Measurements from ENCODE around the gene PTPRJ. TPM values are rescaled to one million over a fixed set of nuclear protein-coding genes. Genes with fewer than 3 reads are reported as not detected.

The PTPRJ gene
- total RNA-seq, 6 experiments from 2014 or later: 12.5 to 33.0 (median 19.8) TPM

DNA sequence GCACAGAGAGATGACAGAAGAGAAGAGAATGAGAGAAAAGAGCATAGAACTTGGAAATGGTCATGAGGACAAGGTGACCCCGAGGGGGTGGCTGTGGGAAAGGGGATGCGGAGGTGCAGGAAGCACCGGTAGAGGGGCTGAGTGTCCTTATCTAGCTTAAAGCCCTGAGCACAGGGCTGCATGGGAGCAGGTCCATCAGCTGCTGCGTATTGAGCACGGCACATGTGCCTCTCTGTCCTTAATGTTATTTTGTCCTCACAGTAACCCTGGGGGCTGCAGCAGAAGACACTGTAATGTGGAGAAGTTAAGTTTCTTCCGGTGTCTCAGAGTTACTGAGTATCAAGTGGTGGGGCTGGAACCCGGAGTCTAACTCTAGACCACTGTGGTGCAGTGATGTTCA lies 141.9 kb downstream of the PTPRJ start:
- peak in 1 of 3 donors; percentile 20 for DNase-seq

DNA sequence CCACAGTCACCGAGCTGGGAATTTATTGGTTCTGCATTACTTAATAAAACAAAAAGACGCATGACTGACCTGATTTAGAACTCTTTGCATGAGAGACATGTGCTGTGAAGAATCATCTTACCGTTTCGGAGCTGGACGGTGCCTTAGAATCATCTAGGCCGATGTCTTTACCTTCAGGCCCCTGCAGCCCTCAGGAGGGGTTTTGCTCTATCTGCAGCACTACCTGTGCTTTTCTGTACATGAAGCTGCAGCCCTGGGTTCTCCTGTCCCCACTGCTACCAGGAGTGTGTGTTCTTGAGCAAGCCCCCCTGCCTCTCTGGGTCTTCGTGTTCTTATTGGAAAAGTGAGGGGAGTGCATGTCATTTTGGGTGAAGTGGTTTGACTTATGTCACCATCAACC lies 142.3 kb downstream of the PTPRJ start:
- 91% methylated on average over 6 of the region's 7 CpGs for WGBS (ENCODE audit: insufficient coverage, low coverage, low lambda C conversion rate, missing lambda C conversion rate)
- no peak for ATAC-seq
- TF ChIP-seq, protein P1, sequence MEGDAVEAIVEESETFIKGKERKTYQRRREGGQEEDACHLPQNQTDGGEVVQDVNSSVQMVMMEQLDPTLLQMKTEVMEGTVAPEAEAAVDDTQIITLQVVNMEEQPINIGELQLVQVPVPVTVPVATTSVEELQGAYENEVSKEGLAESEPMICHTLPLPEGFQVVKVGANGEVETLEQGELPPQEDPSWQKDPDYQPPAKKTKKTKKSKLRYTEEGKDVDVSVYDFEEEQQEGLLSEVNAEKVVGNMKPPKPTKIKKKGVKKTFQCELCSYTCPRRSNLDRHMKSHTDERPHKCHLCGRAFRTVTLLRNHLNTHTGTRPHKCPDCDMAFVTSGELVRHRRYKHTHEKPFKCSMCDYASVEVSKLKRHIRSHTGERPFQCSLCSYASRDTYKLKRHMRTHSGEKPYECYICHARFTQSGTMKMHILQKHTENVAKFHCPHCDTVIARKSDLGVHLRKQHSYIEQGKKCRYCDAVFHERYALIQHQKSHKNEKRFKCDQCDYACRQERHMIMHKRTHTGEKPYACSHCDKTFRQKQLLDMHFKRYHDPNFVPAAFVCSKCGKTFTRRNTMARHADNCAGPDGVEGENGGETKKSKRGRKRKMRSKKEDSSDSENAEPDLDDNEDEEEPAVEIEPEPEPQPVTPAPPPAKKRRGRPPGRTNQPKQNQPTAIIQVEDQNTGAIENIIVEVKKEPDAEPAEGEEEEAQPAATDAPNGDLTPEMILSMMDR (IDR thresholded peaks at IDR 0.05): no peak
- no peak for TF ChIP-seq POLR2A (IDR thresholded peaks at IDR 0.05)
- Histone ChIP-seq H3K27ac (no peak overlapping the region), H3K9me3 (no peaks in the 10 kb centered on the region), H3K27me3 (no peaks in the 10 kb centered on the region), H3K36me3 (peaks cover 0 to 63% (median 12%) of the 10 kb centered on the region in 4 donors), H3K4me1 (no peaks in the 10 kb centered on the region), H3K4me3 (no peak overlapping the region)
- peak in 1 of 3 donors; percentile 16 for DNase-seq
- intact Hi-C loops (cut with DNase I): no loop called here

More for the DNA sequence above, 141.9 kb downstream of the PTPRJ start:
- Histone ChIP-seq H3K4me1 (no peaks in the 10 kb centered on the region), H3K27ac (no peak overlapping the region), H3K4me3 (no peak overlapping the region), H3K9me3 (no peaks in the 10 kb centered on the region), H3K36me3 (peaks cover 0 to 59% (median 9%) of the 10 kb centered on the region in 4 donors), H3K27me3 (no peaks in the 10 kb centered on the region)
- WGBS (ENCODE audit: insufficient coverage, low coverage, low lambda C conversion rate, missing lambda C conversion rate): 100% methylated on average over 2 of the region's 7 CpGs
- intact Hi-C loops (cut with DNase I): no loop called here
- TF ChIP-seq POLR2A (IDR thresholded peaks at IDR 0.05): no peak
- TF ChIP-seq, protein P1 (IDR thresholded peaks at IDR 0.05): no peak
- ATAC-seq: no peak

DNA sequence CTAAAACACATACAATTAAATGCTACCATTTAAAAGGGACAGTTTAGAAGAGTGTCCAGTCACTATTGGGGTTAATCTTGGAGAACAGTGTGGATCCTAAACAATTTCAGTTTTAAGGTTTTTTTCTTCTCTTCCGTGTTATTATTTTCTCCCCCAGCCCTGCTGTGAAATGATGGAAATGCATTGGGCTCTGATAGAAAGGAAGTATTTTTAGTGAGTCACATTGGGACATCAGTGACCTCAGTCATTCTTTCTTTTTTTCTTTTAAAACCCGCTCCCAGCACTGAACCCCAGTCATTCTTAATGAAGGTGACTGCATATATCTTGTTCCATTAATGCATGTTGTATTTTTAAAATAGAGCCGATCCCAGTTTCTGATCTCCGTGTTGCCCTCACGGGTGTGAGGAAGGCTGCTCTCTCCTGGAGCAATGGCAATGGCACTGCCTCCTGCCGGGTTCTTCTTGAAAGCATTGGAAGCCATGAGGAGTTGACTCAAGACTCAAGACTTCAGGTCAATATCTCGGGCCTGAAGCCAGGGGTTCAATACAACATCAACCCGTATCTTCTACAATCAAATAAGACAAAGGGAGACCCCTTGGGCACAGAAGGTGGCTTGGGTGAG lies 143.0 kb downstream of the PTPRJ start:
- 91% methylated on average over 8 of the region's 8 CpGs for WGBS (ENCODE audit: insufficient coverage, low coverage, low lambda C conversion rate, missing lambda C conversion rate)
- TF ChIP-seq, protein P1 (IDR thresholded peaks at IDR 0.05): no peak
- no peak for TF ChIP-seq POLR2A (IDR thresholded peaks at IDR 0.05)

DNA sequence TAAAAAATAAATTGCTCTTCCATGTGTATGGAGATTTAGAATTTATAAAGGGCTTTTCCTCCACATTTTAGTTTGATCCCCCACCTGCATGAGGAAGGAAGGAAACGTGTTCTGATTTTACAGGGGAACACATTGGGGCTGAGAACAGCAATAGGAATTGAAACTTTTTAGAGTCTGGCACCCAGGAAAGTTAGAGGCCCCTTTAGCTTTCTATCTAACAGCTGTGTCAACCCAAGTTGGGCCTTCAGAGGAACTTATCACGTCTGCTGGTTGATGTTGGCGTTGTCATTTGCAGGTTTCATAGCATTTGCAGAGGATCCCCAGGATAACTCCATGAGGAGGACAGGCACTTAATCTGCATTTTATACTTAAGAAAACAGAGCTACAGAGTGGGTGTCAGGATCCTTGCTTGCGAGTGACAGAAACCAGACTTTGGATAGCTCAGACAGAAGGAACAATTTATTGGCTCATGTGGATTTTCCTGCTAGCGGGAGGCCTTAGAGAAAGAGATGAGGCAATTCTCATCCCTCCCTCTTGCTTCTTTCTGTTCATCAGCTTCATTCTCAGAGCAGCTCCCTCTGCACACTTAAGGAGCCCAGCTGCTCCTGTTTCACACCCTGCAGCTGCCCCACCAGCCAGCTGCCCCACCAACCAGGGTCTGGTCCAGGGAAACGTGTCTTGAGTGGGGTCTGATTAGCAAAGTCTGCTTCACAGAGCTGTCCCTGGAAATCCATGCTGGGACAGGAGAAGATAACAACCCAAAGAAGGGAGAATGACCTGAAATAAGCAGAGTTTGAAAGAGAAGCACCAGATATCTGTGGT lies 143.8 kb downstream of the PTPRJ start:
- no peak for TF ChIP-seq POLR2A (IDR thresholded peaks at IDR 0.05)
- TF ChIP-seq, protein P1 (IDR thresholded peaks at IDR 0.05): no peak
- no peak for ATAC-seq

More for the DNA sequence above, 143.0 kb downstream of the PTPRJ start:
- no peak overlapping the region for H3K27ac ChIP-seq
- ATAC-seq: no peak
- no peaks in the 10 kb centered on the region for H3K4me1 ChIP-seq
- no peak overlapping the region for H3K4me3 ChIP-seq
- H3K27me3 ChIP-seq: no peaks in the 10 kb centered on the region
- intact Hi-C loops (cut with DNase I): no loop called here
- DNase-seq: peak in 1 of 3 donors; percentile 20
- H3K36me3 ChIP-seq: peaks cover 0 to 70% (median 14%) of the 10 kb centered on the region in 4 donors
- no peaks in the 10 kb centered on the region for H3K9me3 ChIP-seq

More for the DNA sequence above, 143.8 kb downstream of the PTPRJ start:
- H3K27me3 ChIP-seq: no peaks in the 10 kb centered on the region
- intact Hi-C loops (cut with DNase I): no loop called here
- no peaks in the 10 kb centered on the region for H3K9me3 ChIP-seq
- H3K4me1 ChIP-seq: no peaks in the 10 kb centered on the region
- peaks cover 0 to 78% (median 15%) of the 10 kb centered on the region in 4 donors for H3K36me3 ChIP-seq
- DNase-seq: peak in 1 of 3 donors; percentile 21
- H3K27ac ChIP-seq: no peak overlapping the region
- WGBS (ENCODE audit: insufficient coverage, low coverage, low lambda C conversion rate, missing lambda C conversion rate): 62% methylated on average over 6 of the region's 6 CpGs
- no peak overlapping the region for H3K4me3 ChIP-seq

Measured in right lobe of liver (tissue), 6 donors.